ENCODE data around the gene JMJD6. TPM values are rescaled to one million over a fixed set of nuclear protein-coding genes. Genes with fewer than 3 reads are reported as not detected.

Gene JMJD6
- total and polyA plus RNA-seq, 2 donors from 2014 or later: 23.6 to 34.3 TPM

DNA sequence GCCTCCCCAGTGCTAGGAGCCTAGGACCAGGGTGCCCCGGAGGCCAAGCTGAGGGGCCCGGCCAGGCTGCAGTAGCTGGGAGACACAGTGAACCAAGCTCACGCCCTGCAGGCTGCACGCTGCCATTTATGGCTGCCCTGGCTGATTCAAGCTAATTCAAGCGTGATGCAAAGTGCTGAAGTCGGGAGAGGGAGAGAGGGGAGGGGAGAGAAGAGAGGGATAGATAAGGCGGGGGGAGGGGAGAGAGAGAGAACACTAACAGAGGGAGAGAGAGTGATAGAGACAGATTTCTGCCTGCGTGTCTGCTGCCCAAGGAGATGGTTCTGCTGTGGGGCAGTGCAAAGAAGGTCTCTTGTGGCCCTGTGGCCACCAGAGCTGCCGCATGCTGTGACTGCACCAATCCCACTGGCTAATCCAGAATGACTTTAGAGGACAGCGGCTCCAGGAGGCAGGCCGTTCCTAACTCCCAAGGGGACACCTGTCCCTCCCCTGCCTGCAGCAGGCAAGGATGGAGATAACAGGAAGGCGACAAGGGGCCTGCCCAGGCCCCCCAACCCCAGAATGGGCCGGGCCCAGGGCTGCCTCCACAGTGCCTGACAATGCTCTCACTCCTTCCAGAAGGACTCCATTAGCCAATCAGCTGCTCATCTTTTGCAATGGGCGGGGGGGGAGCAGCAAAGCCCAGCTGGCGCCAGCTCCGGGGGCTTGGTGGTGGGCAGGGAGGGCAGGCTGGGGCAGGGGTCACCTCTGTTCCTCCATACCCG, 28.5 kb downstream of the JMJD6 start:
- TF ChIP-seq CTCF (IDR thresholded peaks at IDR 0.05; ENCODE audit: borderline replicate concordance, extremely low read depth, insufficient read depth): no peak
- H3K4me1 ChIP-seq (ENCODE audit: control insufficient read depth in 2 of 3, insufficient read depth in 2 of 3, low read depth in 1 of 3, low read length in 3 of 3): peaks cover 0 to 29% (median 12%) of the 10 kb centered on the region in 3 donors
- intact Hi-C loops (cut with DNase I): no loop called here
- FAIRE-seq: no peak
- H3K9ac ChIP-seq (ENCODE audit: low read length in 3 of 3): no peak overlapping the region
- no peaks in the 10 kb centered on the region for H3K9me3 ChIP-seq (ENCODE audit: control insufficient read depth in 2 of 3, insufficient read depth in 1 of 3, low read length in 3 of 3)
- no peaks in the 10 kb centered on the region for H3K36me3 ChIP-seq (ENCODE audit: control insufficient read depth in 2 of 3, insufficient read depth in 3 of 3, low read length in 3 of 3)
- H3K4me3 ChIP-seq (ENCODE audit: low read length in 3 of 3): no peak overlapping the region
- H3K27me3 ChIP-seq (ENCODE audit: control insufficient read depth, insufficient read depth, low read length): no peaks in the 10 kb centered on the region
- H3K27ac ChIP-seq (ENCODE audit: low read depth in 2 of 2, low read length in 2 of 2): no peak overlapping the region
- DNase-seq: peak; percentile 68 to 86 (median 83)

DNA sequence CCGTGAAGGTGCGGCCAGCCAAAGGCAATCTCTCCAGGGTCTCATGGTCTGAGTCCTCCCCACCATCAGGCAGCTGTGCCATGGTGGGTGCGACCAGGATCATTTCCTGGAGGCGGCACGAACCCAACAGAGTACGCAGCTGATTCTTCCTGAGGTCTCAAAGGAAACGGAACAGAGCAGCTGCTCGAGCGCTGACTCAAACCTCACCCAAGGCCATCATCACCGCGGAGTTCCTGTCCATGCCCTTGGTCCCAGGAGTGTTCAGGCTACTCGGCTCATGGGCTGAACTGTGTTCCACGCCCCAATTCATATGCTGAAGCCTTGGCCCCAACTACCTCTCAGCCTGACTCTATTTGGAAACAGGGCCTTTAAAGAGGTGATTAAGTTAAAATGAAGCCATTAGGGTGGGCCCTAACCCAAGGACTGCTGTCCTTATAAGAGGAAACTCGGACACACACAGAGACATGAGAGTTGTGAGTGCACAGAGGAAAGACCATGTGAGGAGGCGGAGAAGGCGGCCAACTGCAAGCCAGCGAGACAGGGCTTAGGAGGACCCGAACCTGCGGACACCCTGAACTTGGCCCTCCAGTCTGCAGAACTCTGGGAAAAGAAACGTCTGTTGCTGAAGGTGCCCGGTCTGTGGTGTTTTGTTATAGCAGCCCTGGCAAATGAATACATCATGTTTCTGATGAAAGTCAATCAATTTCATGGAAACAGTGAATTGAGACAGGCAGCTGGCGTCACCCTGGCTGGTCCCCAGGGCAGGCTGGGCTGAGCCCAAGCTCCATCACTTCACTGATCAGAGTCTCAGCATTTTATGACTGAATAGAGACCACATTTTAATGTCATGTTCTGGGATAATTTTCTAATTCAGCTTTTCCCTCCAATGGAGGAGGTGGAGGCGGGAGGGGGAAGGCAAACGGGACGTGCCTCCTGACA, 29.4 kb downstream of the JMJD6 start:
- no peaks in the 10 kb centered on the region for H3K9me3 ChIP-seq (ENCODE audit: control insufficient read depth in 2 of 3, insufficient read depth in 1 of 3, low read length in 3 of 3)
- no peak for FAIRE-seq
- no peak for TF ChIP-seq CTCF (IDR thresholded peaks at IDR 0.05; ENCODE audit: borderline replicate concordance, extremely low read depth, insufficient read depth)
- no peaks in the 10 kb centered on the region for H3K36me3 ChIP-seq (ENCODE audit: control insufficient read depth in 2 of 3, insufficient read depth in 3 of 3, low read length in 3 of 3)
- H3K27me3 ChIP-seq (ENCODE audit: control insufficient read depth, insufficient read depth, low read length): no peaks in the 10 kb centered on the region
- peaks cover 0 to 29% (median 12%) of the 10 kb centered on the region in 3 donors for H3K4me1 ChIP-seq (ENCODE audit: control insufficient read depth in 2 of 3, insufficient read depth in 2 of 3, low read depth in 1 of 3, low read length in 3 of 3)
- no peak overlapping the region for H3K9ac ChIP-seq (ENCODE audit: low read length in 3 of 3)
- intact Hi-C loops (cut with DNase I): no loop called here
- H3K27ac ChIP-seq (ENCODE audit: low read depth in 2 of 2, low read length in 2 of 2): peak overlapping the region in 1 of 2 donors; percentile 32
- DNase-seq: peak in 1 of 5 donors; percentile 74
- H3K4me3 ChIP-seq (ENCODE audit: low read length in 3 of 3): no peak overlapping the region

GRCh38 chr17:76695059-76695831, 31.2 kb downstream of the JMJD6 start:
- Histone ChIP-seq H3K9ac (ENCODE audit: low read length in 3 of 3) (no peak overlapping the region), H3K4me3 (ENCODE audit: low read length in 3 of 3) (peak overlapping the region in 1 of 3 donors; percentile 6), H3K27ac (ENCODE audit: low read depth in 2 of 2, low read length in 2 of 2) (no peak overlapping the region), H3K9me3 (ENCODE audit: control insufficient read depth in 2 of 3, insufficient read depth in 1 of 3, low read length in 3 of 3) (no peaks in the 10 kb centered on the region), H3K4me1 (ENCODE audit: control insufficient read depth in 2 of 3, insufficient read depth in 2 of 3, low read depth in 1 of 3, low read length in 3 of 3) (peaks cover 0 to 21% (median 12%) of the 10 kb centered on the region in 3 donors), H3K36me3 (ENCODE audit: control insufficient read depth in 2 of 3, insufficient read depth in 3 of 3, low read length in 3 of 3) (no peaks in the 10 kb centered on the region), H3K27me3 (ENCODE audit: control insufficient read depth, insufficient read depth, low read length) (no peaks in the 10 kb centered on the region)
- TF ChIP-seq CTCF (IDR thresholded peaks at IDR 0.05; ENCODE audit: borderline replicate concordance, extremely low read depth, insufficient read depth): no peak
- DNase-seq (peak in 1 of 5 donors; percentile 48), FAIRE-seq (no peak)
- intact Hi-C loops (cut with DNase I): no loop called here
